HG02610 (cell line): Measurements from ENCODE around the gene CHST13.

Experiments used
- ATAC-seq: cut with Tn5 transposase; IDR thresholded peaks from one replicate; pipeline ENCODE4 v1.9.1; 2021; ENCODE audit warnings: mild to moderate bottlenecking, moderate library complexity; ENCODE audit not compliant: unreplicated experiment

CHST13 gene

GRCh38 chr3:126487151-126487771 lies 36.7 kb upstream of the CHST13 start:
- ATAC-seq = no peak

GRCh38 chr3:126488185-126488584 lies 35.8 kb upstream of the CHST13 start:
- ATAC-seq = no peak

GRCh38 chr3:126488886-126489569 lies 34.9 kb upstream of the CHST13 start:
- ATAC-seq = no peak

GRCh38 chr3:126490619-126491018 lies 33.3 kb upstream of the CHST13 start:
- no peak for ATAC-seq

GRCh38 chr3:126491221-126492013 lies 32.5 kb upstream of the CHST13 start:
- ATAC-seq = no peak

GRCh38 chr3:126493051-126493450 lies 30.9 kb upstream of the CHST13 start:
- no peak for ATAC-seq

- ATAC-seq = no peak
Measured at GRCh38 chr3:126493739-126494138, 30.2 kb upstream of the CHST13 start.

GRCh38 chr3:126494204-126494969 lies 29.6 kb upstream of the CHST13 start:
- no peak for ATAC-seq

- no peak for ATAC-seq
Measured at GRCh38 chr3:126494970-126495230, 29.1 kb upstream of the CHST13 start.

GRCh38 chr3:126495786-126496185 lies 28.2 kb upstream of the CHST13 start:
- ATAC-seq = no peak

GRCh38 chr3:126496894-126497850 lies 26.8 kb upstream of the CHST13 start:
- ATAC-seq = no peak

- no peak for ATAC-seq
Measured at GRCh38 chr3:126497956-126498355, 26.0 kb upstream of the CHST13 start.

GRCh38 chr3:126498461-126498860 lies 25.5 kb upstream of the CHST13 start:
- no peak for ATAC-seq

GRCh38 chr3:126498929-126499328 lies 25.0 kb upstream of the CHST13 start:
- ATAC-seq = no peak

GRCh38 chr3:126499401-126499800 lies 24.6 kb upstream of the CHST13 start:
- no peak for ATAC-seq

- ATAC-seq = no peak
Measured at GRCh38 chr3:126500016-126500415, 23.9 kb upstream of the CHST13 start.

- no peak for ATAC-seq
Measured at GRCh38 chr3:126501054-126501453, 22.9 kb upstream of the CHST13 start.

GRCh38 chr3:126501736-126502135 lies 22.2 kb upstream of the CHST13 start:
- ATAC-seq = no peak

GRCh38 chr3:126502656-126503055 lies 21.3 kb upstream of the CHST13 start:
- ATAC-seq = no peak

- no peak for ATAC-seq
Measured at GRCh38 chr3:126503701-126504100, 20.3 kb upstream of the CHST13 start.
